Peyer's patch (tissue), 4 donors: ENCODE data around the gene GOLGB1. TPM values are rescaled to one million over a fixed set of nuclear protein-coding genes. Genes with fewer than 3 reads are reported as not detected.

ENCODE experiments used
- DNase-seq, 3 donors: peaks; one replicate each; pipeline ENCODE4 v3.0.0-alpha.2; 2017 to 2019
- H3K27ac ChIP-seq, 4 donors: fragments of 200-600 bp; sonication (generic); one replicate each; pipeline ENCODE4 v1.5.1; 2016 to 2019
- H3K27me3 ChIP-seq, 2 donors: fragments of 200-600 bp; sonication (generic); one replicate each; pipeline ENCODE4 v1.5.1; 2019
- H3K36me3 ChIP-seq, 3 donors: fragments of 200-600 bp; sonication (generic); one replicate each; pipeline ENCODE4 v1.5.1; 2016 to 2019
- H3K4me1 ChIP-seq, 4 donors: fragments of 200-600 bp; sonication (generic); one replicate each; pipeline ENCODE4 v1.5.1; 2016 to 2019
- H3K4me3 ChIP-seq, 4 donors: fragments of 200-600 bp; sonication (generic); 1 replicate in 3 of 4; 2 replicates in 1 of 4; pipeline ENCODE4 v1.5.1; 2016 to 2019; ENCODE audit warnings: mild to moderate bottlenecking in 1 of 4
- H3K9me3 ChIP-seq, 4 donors: fragments of 200-600 bp; sonication (generic); one replicate each; pipeline ENCODE4 v1.5.1; 2016 to 2019; ENCODE audit warnings: mild to moderate bottlenecking in 1 of 4
- POLR2A ChIP-seq, 2 donors: fragments of 450-650 bp; IDR thresholded peaks; one replicate each; pipeline ENCODE4 v1.5.1; 2017; ENCODE audit warnings: antibody characterized with exemption in 2 of 2, mild to moderate bottlenecking in 2 of 2, moderate library complexity in 2 of 2
- total RNA-seq, 4 donors: library from RNA; depleted of rRNA; stranded (reverse); fragments of >200 nt; gene quantifications; one replicate each; pipeline ENCODE4 v1.1.0, GENCODE V29; 2016
- TF ChIP-seq, protein P1 (sequence below), 6 experiments: fragments of 450-650 bp in 4 of 6; fragments of 200-600 bp in 2 of 6; sonication (generic) in 1 of 6; IDR thresholded peaks; one replicate each; pipeline ENCODE4 v1.5.1; 2017 to 2019; ENCODE audit warnings: antibody characterized with exemption in 6 of 6, mild to moderate bottlenecking in 3 of 6, moderate library complexity in 1 of 6

GOLGB1 gene
- total RNA-seq, 4 donors from 2014 or later = 84.0 to 134 (median 112) TPM

DNA sequence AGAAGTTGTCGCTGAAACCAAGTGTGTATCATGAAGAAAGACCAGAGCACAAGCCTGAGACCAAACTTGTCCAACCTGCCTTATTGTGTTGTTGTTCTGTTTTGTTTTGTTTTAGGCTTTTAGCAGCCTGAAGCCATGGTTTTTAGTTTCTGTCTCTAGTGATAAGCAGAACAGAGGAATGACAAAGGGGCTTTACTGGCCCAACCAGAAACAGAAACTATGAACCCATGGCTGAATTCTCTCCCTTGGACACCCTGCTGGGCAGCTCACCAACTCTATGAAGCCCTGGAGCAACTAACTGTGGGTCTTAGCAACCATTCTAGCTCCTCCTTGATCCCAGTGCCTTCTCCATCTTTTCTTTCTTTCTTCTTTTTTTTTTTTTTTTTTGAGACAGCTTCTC, 119.2 kb downstream of the GOLGB1 start:
- DNase-seq = no peak
- H3K27me3 ChIP-seq = no peaks in the 10 kb centered on the region
- no peak overlapping the region for H3K4me3 ChIP-seq
- TF ChIP-seq POLR2A (IDR thresholded peaks at IDR 0.05) = no peak
- TF ChIP-seq, protein P1, sequence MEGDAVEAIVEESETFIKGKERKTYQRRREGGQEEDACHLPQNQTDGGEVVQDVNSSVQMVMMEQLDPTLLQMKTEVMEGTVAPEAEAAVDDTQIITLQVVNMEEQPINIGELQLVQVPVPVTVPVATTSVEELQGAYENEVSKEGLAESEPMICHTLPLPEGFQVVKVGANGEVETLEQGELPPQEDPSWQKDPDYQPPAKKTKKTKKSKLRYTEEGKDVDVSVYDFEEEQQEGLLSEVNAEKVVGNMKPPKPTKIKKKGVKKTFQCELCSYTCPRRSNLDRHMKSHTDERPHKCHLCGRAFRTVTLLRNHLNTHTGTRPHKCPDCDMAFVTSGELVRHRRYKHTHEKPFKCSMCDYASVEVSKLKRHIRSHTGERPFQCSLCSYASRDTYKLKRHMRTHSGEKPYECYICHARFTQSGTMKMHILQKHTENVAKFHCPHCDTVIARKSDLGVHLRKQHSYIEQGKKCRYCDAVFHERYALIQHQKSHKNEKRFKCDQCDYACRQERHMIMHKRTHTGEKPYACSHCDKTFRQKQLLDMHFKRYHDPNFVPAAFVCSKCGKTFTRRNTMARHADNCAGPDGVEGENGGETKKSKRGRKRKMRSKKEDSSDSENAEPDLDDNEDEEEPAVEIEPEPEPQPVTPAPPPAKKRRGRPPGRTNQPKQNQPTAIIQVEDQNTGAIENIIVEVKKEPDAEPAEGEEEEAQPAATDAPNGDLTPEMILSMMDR (IDR thresholded peaks at IDR 0.05) = no peak
- peaks cover 0 to 14% (median 0%) of the 10 kb centered on the region in 3 donors for H3K36me3 ChIP-seq
- H3K4me1 ChIP-seq = no peaks in the 10 kb centered on the region
- H3K9me3 ChIP-seq = no peaks in the 10 kb centered on the region
- H3K27ac ChIP-seq = no peak overlapping the region

DNA sequence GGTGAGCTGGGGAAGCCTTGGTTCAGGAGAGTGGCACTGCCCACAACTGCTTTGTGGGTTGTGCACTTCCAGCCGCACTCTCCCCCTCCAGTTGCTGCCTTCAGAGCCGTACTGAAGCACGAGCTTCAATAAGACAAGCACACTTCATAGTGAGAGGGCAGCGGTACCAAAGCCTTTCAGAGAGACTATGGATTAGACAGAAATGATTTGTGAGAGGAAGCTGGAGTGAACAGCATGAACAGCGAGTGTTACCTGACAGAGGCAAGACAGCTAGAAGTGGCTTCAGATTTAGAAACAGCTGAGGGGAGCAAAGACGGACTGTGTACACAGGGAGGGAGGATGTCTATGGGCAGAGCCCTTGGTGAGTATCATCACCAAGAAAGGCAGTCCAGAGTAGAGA, 119.9 kb downstream of the GOLGB1 start:
- H3K27me3 ChIP-seq = no peaks in the 10 kb centered on the region
- TF ChIP-seq, protein P1 (IDR thresholded peaks at IDR 0.05) = no peak
- TF ChIP-seq POLR2A (IDR thresholded peaks at IDR 0.05) = no peak
- no peak overlapping the region for H3K27ac ChIP-seq
- H3K9me3 ChIP-seq = no peaks in the 10 kb centered on the region
- no peak overlapping the region for H3K4me3 ChIP-seq
- H3K4me1 ChIP-seq = no peaks in the 10 kb centered on the region
- H3K36me3 ChIP-seq = peaks cover 0 to 14% (median 0%) of the 10 kb centered on the region in 3 donors
- no peak for DNase-seq

DNA sequence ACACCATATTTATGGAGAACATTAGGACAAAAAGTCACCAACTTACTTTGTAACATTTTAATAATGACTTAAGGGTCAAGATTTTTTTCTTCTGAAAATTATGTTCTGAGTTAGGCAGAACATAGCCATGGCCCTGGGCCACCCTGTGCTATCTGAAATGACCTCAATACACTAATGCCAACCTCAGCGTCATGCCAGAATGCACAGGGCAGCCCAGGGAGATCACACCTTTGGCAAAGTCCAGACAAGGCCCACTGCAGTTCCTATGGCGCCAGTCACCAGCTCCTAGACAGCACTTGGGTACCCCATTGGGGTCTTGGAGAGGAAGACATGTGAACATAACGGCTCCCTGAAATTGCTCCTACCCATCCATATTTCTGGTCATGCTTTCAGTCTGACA, 121.9 kb downstream of the GOLGB1 start:
- no peak for DNase-seq
- TF ChIP-seq, protein P1 (IDR thresholded peaks at IDR 0.05) = no peak
- TF ChIP-seq POLR2A (IDR thresholded peaks at IDR 0.05) = no peak
- no peak overlapping the region for H3K27ac ChIP-seq
- H3K27me3 ChIP-seq = no peaks in the 10 kb centered on the region
- no peaks in the 10 kb centered on the region for H3K9me3 ChIP-seq
- no peaks in the 10 kb centered on the region for H3K4me1 ChIP-seq
- H3K36me3 ChIP-seq = peaks cover 0 to 1% (median 0%) of the 10 kb centered on the region in 3 donors
- H3K4me3 ChIP-seq = no peak overlapping the region

DNA sequence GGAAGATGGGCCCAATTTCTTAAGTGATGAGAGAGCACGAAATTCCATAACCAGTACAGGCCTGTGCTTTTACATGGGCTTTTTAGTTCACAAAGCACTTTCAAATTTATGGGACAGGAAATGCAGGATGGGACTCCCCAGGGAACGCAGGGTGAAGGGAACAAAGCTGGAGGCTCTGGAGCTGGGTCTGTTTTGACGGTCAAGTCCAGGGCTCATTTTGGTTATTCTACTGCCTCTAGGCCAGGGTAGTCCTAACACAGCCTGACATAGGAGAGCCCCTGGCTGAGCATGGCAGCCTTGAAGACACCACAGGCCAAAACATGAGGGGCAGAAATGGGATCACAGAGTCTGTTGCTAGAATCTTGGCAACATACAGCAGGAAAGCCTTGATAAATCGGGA, 122.3 kb downstream of the GOLGB1 start:
- TF ChIP-seq, protein P1 (IDR thresholded peaks at IDR 0.05) = no peak
- no peak for DNase-seq
- Histone ChIP-seq H3K4me3 (no peak overlapping the region), H3K9me3 (no peaks in the 10 kb centered on the region), H3K27me3 (no peaks in the 10 kb centered on the region), H3K4me1 (no peaks in the 10 kb centered on the region), H3K27ac (no peak overlapping the region), H3K36me3 (no peaks in the 10 kb centered on the region)

DNA sequence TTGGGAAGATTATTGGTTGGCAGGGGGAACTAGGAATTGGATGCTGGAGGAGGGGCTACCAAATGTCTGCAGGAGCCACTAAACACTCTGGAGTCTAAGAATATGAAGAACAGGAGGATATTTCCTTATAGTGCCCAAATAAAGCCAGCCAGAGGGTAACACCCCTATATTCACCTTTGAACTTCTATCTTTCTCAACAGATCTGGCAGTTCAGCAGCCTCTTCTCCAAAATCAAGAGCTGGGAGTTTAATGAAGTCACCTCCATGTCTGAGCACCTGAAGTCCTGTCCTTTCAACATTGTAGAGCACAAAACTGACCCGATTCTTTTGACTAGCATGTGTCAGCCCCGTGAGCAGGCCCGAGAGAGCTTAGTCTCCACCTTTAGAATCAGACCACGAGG, 123.0 kb downstream of the GOLGB1 start:
- no peaks in the 10 kb centered on the region for H3K36me3 ChIP-seq
- no peaks in the 10 kb centered on the region for H3K27me3 ChIP-seq
- DNase-seq = no peak
- H3K4me3 ChIP-seq = no peak overlapping the region
- TF ChIP-seq, protein P1 (IDR thresholded peaks at IDR 0.05) = no peak
- no peak for TF ChIP-seq POLR2A (IDR thresholded peaks at IDR 0.05)
- H3K9me3 ChIP-seq = no peaks in the 10 kb centered on the region
- no peak overlapping the region for H3K27ac ChIP-seq
- no peaks in the 10 kb centered on the region for H3K4me1 ChIP-seq
